PC-3 (cell line): Measurements from ENCODE around the gene WHRN.

Experiments
- EZH2 ChIP-seq: fragments of 300-600 bp; sonication (generic); IDR thresholded peaks from one replicate; pipeline ENCODE4 v1.6.1; 2017; ENCODE audit warnings: antibody characterized with exemption, mild to moderate bottlenecking, low read length; ENCODE audit not compliant: unreplicated experiment
- TF ChIP-seq, protein P1 (sequence below): fragments of 300-600 bp; sonication (generic); conservative IDR thresholded peaks from 2 replicates; pipeline ENCODE4 v1.5.1; 2017; ENCODE audit warnings: antibody characterized with exemption, low read depth, mild to moderate bottlenecking, low read length

DNA sequence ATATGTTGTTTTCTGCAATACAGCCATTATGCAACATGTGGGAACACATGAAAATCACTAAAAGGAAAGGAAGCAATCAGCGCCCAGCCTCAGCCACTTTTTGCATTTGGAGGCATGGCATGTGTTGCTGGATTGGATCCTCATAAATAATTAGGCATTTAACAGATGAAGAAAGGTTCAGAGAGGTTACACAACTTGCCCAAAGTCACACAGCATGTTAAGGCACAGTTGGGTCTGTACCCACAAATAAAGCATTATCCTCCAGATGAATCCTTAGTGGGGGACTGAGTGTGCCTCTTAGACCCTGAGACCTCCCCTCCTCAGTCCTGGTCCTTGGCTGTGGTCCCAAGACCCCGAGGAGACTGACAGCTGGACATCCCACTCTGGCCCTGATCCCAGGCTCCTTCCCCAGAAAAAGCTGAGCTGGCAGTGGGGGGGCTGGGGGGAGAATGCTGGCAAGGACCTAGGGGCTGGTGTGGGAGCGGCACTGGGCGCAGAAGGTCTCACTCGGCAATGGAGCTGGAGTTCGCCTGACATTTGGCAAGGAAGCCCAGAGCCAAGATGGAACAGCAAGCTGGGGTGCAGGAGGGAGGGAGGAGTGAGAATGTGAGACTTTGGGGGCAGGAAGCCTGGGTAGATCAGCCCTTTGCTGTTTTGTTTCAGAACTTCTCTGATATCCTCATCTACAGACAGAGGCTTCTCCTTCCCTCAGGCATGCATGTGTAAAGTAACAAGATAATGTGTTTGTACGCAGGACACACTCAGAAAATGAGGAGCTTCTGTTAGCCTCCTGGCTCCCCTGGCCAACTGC, 110.5 kb downstream of the WHRN start:
- TF ChIP-seq, protein P1, sequence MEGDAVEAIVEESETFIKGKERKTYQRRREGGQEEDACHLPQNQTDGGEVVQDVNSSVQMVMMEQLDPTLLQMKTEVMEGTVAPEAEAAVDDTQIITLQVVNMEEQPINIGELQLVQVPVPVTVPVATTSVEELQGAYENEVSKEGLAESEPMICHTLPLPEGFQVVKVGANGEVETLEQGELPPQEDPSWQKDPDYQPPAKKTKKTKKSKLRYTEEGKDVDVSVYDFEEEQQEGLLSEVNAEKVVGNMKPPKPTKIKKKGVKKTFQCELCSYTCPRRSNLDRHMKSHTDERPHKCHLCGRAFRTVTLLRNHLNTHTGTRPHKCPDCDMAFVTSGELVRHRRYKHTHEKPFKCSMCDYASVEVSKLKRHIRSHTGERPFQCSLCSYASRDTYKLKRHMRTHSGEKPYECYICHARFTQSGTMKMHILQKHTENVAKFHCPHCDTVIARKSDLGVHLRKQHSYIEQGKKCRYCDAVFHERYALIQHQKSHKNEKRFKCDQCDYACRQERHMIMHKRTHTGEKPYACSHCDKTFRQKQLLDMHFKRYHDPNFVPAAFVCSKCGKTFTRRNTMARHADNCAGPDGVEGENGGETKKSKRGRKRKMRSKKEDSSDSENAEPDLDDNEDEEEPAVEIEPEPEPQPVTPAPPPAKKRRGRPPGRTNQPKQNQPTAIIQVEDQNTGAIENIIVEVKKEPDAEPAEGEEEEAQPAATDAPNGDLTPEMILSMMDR, result no peak
- TF ChIP-seq EZH2, result no peak
